Chondrocyte (in vitro differentiated cells): ENCODE data around the gene RHOA. TPM values are rescaled to one million over a fixed set of nuclear protein-coding genes. Genes with fewer than 3 reads are reported as not detected.

Experiments
- DNase-seq: peaks from one replicate; pipeline ENCODE4 v3.0.0; 2021; ENCODE audit warnings: mixed read lengths, low spot score
- H3K27ac Mint-ChIP-seq: one replicate; pipeline ENCODE4 v1.8.0; 2021; ENCODE audit warnings: mild to moderate bottlenecking, moderate library complexity, mixed read lengths; ENCODE audit not compliant: unreplicated experiment
- H3K27me3 Mint-ChIP-seq: 2 replicates; pipeline ENCODE4 v1.8.0; 2021; ENCODE audit warnings: low read depth, mixed read lengths
- H3K36me3 Mint-ChIP-seq: 2 replicates; pipeline ENCODE4 v1.8.0; 2021; ENCODE audit warnings: low read depth, mixed read lengths
- H3K4me1 Mint-ChIP-seq: 2 replicates; pipeline ENCODE4 v1.8.0; 2021; ENCODE audit warnings: low read depth, mild to moderate bottlenecking, mixed read lengths
- H3K4me3 Mint-ChIP-seq: one replicate; pipeline ENCODE4 v1.8.0; 2021; ENCODE audit warnings: mild to moderate bottlenecking, moderate library complexity, mixed read lengths; ENCODE audit not compliant: unreplicated experiment
- H3K9me3 Mint-ChIP-seq: 2 replicates; pipeline ENCODE4 v1.8.0; 2021; ENCODE audit warnings: low read depth, mixed read lengths
- CTCF ChIP-seq: fragments of 200-600 bp; sonication (generic); IDR thresholded peaks from 2 replicates; pipeline ENCODE4 v1.5.0; 2021; ENCODE audit warnings: antibody characterized with exemption, mild to moderate bottlenecking, moderate library complexity
- total RNA-seq: library from RNA; stranded (reverse); gene quantifications from 3 replicates; pipeline ENCODE4 v1.2.1, GENCODE V29; 2021

RHOA gene
- total RNA-seq, 1 donor from 2014 or later, result 625 TPM

- H3K4me1 Mint-ChIP-seq, result peaks cover 21% of the 10 kb centered on the region
- peak overlapping the region; percentile 89 for H3K4me3 Mint-ChIP-seq
- DNase-seq, result no peak
- no peaks in the 10 kb centered on the region for H3K9me3 Mint-ChIP-seq
- TF ChIP-seq CTCF, result no peak
- no peaks in the 10 kb centered on the region for H3K27me3 Mint-ChIP-seq
- H3K36me3 Mint-ChIP-seq, result peaks cover 5% of the 10 kb centered on the region
- no peak overlapping the region for H3K27ac Mint-ChIP-seq
Observed at GRCh38 chr3:49427586-49427985, 15.8 kb upstream of the RHOA start.

- no peak for TF ChIP-seq CTCF
- DNase-seq, result no peak
- Mint-ChIP-seq H3K4me1 (peaks cover 34% of the 10 kb centered on the region), H3K36me3 (peaks cover 5% of the 10 kb centered on the region), H3K27me3 (no peaks in the 10 kb centered on the region), H3K9me3 (no peaks in the 10 kb centered on the region), H3K4me3 (no peak overlapping the region), H3K27ac (no peak overlapping the region)
Observed at GRCh38 chr3:49424816-49425215, 13.0 kb upstream of the RHOA start.

GRCh38 chr3:49422379-49423248, 10.8 kb upstream of the RHOA start, which contains the start of gene AMT:
AMT (minus strand) TSS chr3:49422473; CDS start chr3:49422450, 23 bp downstream.
- peaks cover 5% of the 10 kb centered on the region for H3K36me3 Mint-ChIP-seq
- no peak for DNase-seq
- no peaks in the 10 kb centered on the region for H3K9me3 Mint-ChIP-seq
- TF ChIP-seq CTCF, result no peak
- H3K27ac Mint-ChIP-seq, result peak within 1 kb of the TSS; percentile 86
- peaks cover 24% of the 10 kb centered on the region for H3K4me1 Mint-ChIP-seq
- H3K4me3 Mint-ChIP-seq, result no peak within 1 kb of the TSS
- no peaks in the 10 kb centered on the region for H3K27me3 Mint-ChIP-seq

- peak overlapping the region; percentile 86 for H3K27ac Mint-ChIP-seq
- DNase-seq, result no peak
- no peaks in the 10 kb centered on the region for H3K27me3 Mint-ChIP-seq
- peaks cover 23% of the 10 kb centered on the region for H3K4me1 Mint-ChIP-seq
- peaks cover 5% of the 10 kb centered on the region for H3K36me3 Mint-ChIP-seq
- no peak for TF ChIP-seq CTCF
- no peaks in the 10 kb centered on the region for H3K9me3 Mint-ChIP-seq
- H3K4me3 Mint-ChIP-seq, result no peak overlapping the region
Observed at GRCh38 chr3:49421890-49422378, 10.2 kb upstream of the RHOA start.

- Mint-ChIP-seq H3K27me3 (no peaks in the 10 kb centered on the region), H3K27ac (no peak overlapping the region), H3K9me3 (no peaks in the 10 kb centered on the region), H3K36me3 (peaks cover 7% of the 10 kb centered on the region), H3K4me1 (peaks cover 42% of the 10 kb centered on the region), H3K4me3 (no peak overlapping the region)
- DNase-seq, result no peak
- no peak for TF ChIP-seq CTCF
Observed at GRCh38 chr3:49417516-49418120, 5.8 kb upstream of the RHOA start.
